ENCODE measurements around the gene CTDP1. TPM values are rescaled to one million over a fixed set of nuclear protein-coding genes. Genes with fewer than 3 reads are reported as not detected.

The CTDP1 gene
- total and polyA plus RNA-seq, 3 experiments from 2014 or later: 31.0 to 38.0 (median 35.3) TPM

DNA sequence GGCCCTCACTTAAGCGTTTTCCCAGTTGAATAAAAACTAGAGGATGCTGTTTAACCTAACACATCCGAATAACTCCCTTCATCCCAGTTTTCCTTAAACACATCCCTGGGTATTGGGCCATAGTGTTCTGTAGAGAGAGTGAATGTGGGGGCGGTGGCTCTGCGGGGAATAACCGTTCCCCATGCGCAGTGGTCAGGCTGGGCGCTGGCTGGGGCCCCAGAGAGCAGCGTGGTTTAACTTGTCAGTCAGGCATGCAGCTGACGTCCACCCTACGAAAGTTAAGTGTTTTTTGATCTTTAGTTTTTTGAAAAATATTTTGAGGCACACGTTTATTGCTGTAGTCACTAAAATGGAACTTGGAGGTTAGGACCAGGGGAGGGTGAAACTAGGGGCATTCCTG lies 33.7 kb downstream of the CTDP1 start:
- Histone ChIP-seq H3K27me3 (ENCODE audit: insufficient read depth, low read length, poor library complexity, severe bottlenecking) (no peaks in the 10 kb centered on the region), H3K4me3 (ENCODE audit: low read length) (no peak overlapping the region), H3K9me3 (ENCODE audit: low read length) (no peaks in the 10 kb centered on the region), H3K4me1 (ENCODE audit: insufficient read depth, low read length) (no peaks in the 10 kb centered on the region), H3K36me3 (ENCODE audit: insufficient read depth, low read length) (peaks cover 11% of the 10 kb centered on the region), H3K27ac (ENCODE audit: low read depth, low read length) (no peak overlapping the region)
- Mint-ChIP-seq H3K4me1 (peaks cover 0 to 6% (median 6%) of the 10 kb centered on the region in 3 donors), H3K36me3 (peaks cover 4 to 88% (median 10%) of the 10 kb centered on the region in 3 donors), H3K9me3 (no peaks in the 10 kb centered on the region), H3K4me3 (no peak overlapping the region), H3K27me3 (peaks cover 0 to 2% of the 10 kb centered on the region in 2 donors), H3K27ac (peak overlapping the region in 1 of 8 donors; percentile 84)
- DNase-seq: peak in 1 of 5 donors; percentile 19
- ChIA-PET POLR2A (no interaction called here), CTCF (no interaction called here)

DNA sequence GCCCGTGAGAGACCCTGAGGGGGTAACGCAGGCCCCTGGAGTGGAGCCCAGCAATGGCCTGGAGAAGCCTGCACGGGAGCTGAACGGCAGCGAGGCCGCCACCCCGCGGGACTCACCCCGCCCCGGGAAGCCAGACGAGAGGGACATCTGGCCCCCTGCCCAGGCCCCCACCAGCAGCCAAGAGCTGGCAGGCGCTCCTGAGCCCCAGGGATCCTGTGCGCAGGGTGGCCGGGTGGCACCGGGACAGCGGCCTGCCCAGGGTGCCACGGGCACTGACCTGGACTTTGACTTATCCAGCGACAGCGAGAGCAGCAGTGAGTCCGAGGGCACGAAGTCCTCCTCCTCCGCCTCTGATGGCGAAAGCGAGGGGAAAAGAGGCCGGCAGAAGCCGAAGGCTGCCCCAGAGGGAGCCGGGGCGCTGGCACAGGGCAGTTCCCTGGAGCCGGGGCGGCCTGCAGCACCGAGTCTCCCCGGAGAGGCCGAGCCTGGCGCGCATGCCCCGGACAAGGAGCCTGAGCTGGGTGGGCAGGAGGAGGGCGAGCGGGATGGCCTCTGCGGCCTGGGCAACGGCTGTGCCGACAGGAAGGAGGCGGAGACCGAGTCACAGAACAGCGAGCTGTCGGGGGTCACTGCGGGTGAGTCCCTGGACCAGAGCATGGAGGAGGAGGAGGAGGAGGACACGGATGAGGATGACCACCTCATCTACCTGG lies 35.1 kb downstream of the CTDP1 start:
- Mint-ChIP-seq H3K4me3 (no peak overlapping the region), H3K9me3 (no peaks in the 10 kb centered on the region), H3K36me3 (peaks cover 11 to 91% (median 16%) of the 10 kb centered on the region in 3 donors), H3K4me1 (no peaks in the 10 kb centered on the region), H3K27me3 (peaks cover 0 to 2% of the 10 kb centered on the region in 2 donors), H3K27ac (no peak overlapping the region)
- ChIA-PET CTCF (no interaction called here), POLR2A (no interaction called here)
- Histone ChIP-seq H3K27me3 (ENCODE audit: insufficient read depth, low read length, poor library complexity, severe bottlenecking) (no peaks in the 10 kb centered on the region), H3K36me3 (ENCODE audit: insufficient read depth, low read length) (peaks cover 11% of the 10 kb centered on the region), H3K27ac (ENCODE audit: low read depth, low read length) (no peak overlapping the region), H3K4me3 (ENCODE audit: low read length) (no peak overlapping the region), H3K9me3 (ENCODE audit: low read length) (no peaks in the 10 kb centered on the region), H3K4me1 (ENCODE audit: insufficient read depth, low read length) (no peaks in the 10 kb centered on the region)
- DNase-seq: peak in 1 of 5 donors; percentile 44

DNA sequence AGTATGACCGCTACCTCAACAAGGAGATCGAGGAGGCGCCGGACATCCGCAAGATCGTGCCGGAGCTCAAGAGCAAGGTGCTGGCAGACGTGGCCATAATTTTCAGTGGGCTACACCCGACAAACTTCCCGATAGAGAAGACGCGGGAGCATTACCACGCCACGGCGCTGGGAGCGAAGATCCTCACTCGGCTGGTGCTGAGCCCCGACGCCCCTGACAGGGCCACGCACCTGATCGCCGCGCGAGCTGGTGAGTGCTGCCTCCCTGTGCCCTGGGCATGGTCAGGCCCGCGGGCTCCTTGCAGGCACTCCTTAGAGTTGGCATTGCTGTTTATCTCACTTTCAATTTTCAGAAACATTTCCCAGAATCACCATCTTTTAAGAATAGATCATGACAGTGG lies 35.7 kb downstream of the CTDP1 start:
- H3K9me3 Mint-ChIP-seq: no peaks in the 10 kb centered on the region
- no peak overlapping the region for H3K27ac ChIP-seq (ENCODE audit: low read depth, low read length)
- H3K36me3 ChIP-seq (ENCODE audit: insufficient read depth, low read length): peaks cover 12% of the 10 kb centered on the region
- H3K4me1 ChIP-seq (ENCODE audit: insufficient read depth, low read length): no peaks in the 10 kb centered on the region
- no peak overlapping the region for H3K27ac Mint-ChIP-seq
- DNase-seq: peak in 1 of 5 donors; percentile 15
- ChIA-PET CTCF (no interaction called here), POLR2A (no interaction called here)
- no peaks in the 10 kb centered on the region for H3K9me3 ChIP-seq (ENCODE audit: low read length)
- H3K27me3 ChIP-seq (ENCODE audit: insufficient read depth, low read length, poor library complexity, severe bottlenecking): no peaks in the 10 kb centered on the region
- H3K4me3 Mint-ChIP-seq: peak overlapping the region in 1 of 7 donors; percentile 37
- H3K4me1 Mint-ChIP-seq: no peaks in the 10 kb centered on the region
- H3K36me3 Mint-ChIP-seq: peaks cover 15 to 91% (median 21%) of the 10 kb centered on the region in 3 donors
- H3K27me3 Mint-ChIP-seq: peaks cover 0 to 2% of the 10 kb centered on the region in 2 donors
- no peak overlapping the region for H3K4me3 ChIP-seq (ENCODE audit: low read length)

DNA sequence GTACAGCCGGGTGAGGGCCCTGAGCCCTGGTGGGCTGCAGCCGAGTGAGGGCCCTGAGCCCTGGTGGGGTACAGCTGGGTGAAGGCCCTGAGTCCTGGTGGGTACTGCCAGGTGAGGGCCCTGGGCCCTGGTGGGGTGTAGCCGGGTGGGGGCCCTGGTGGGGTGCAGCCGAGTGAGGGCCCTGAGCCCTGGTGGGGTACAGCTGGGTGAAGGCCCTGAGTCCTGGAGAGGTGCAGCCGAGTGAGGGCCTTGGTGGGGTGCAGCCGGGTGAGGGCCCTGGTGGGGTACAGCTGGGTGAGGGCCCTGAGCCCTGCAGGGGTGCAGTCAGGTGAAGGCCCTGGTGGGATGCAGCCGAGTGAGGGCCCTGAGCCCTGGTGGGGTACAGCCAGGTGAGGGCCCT lies 37.5 kb downstream of the CTDP1 start:
- no peaks in the 10 kb centered on the region for H3K9me3 ChIP-seq (ENCODE audit: low read length)
- CTCF ChIA-PET: no interaction called here
- H3K4me1 ChIP-seq (ENCODE audit: insufficient read depth, low read length): no peaks in the 10 kb centered on the region
- peak in 1 of 5 donors; percentile 26 for DNase-seq
- no peak overlapping the region for H3K27ac Mint-ChIP-seq
- no peak overlapping the region for H3K4me3 ChIP-seq (ENCODE audit: low read length)
- H3K36me3 Mint-ChIP-seq: peaks cover 19 to 88% (median 26%) of the 10 kb centered on the region in 3 donors
- H3K27me3 Mint-ChIP-seq: peaks cover 0 to 2% of the 10 kb centered on the region in 2 donors
- H3K9me3 Mint-ChIP-seq: no peaks in the 10 kb centered on the region
- POLR2A ChIA-PET: no interaction called here
- no peak overlapping the region for H3K4me3 Mint-ChIP-seq
- H3K36me3 ChIP-seq (ENCODE audit: insufficient read depth, low read length): peaks cover 18% of the 10 kb centered on the region
- no peaks in the 10 kb centered on the region for H3K27me3 ChIP-seq (ENCODE audit: insufficient read depth, low read length, poor library complexity, severe bottlenecking)
- no peak overlapping the region for H3K27ac ChIP-seq (ENCODE audit: low read depth, low read length)
- H3K4me1 Mint-ChIP-seq: peaks cover 0 to 4% (median 2%) of the 10 kb centered on the region in 3 donors

DNA sequence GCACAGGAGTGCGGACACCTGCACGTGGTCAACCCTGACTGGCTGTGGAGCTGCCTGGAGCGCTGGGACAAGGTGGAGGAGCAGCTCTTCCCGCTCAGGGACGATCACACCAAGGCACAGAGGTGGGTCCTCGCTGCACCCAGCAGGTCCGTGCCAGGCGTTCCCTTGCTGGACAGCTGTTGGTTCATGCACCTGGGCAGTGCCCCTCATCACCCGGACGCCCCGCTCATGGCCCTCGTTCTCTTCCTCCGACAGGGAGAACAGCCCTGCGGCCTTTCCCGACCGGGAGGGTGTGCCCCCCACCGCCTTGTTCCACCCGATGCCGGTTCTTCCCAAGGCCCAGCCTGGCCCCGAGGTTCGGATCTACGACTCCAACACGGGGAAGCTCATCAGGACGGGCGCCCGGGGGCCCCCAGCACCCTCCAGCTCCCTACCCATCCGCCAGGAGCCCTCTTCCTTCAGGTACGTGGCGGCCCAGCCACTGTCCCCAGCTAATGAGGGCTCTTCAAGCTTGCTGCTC lies 38.0 kb downstream of the CTDP1 start:
- H3K4me1 ChIP-seq (ENCODE audit: insufficient read depth, low read length): no peaks in the 10 kb centered on the region

DNA sequence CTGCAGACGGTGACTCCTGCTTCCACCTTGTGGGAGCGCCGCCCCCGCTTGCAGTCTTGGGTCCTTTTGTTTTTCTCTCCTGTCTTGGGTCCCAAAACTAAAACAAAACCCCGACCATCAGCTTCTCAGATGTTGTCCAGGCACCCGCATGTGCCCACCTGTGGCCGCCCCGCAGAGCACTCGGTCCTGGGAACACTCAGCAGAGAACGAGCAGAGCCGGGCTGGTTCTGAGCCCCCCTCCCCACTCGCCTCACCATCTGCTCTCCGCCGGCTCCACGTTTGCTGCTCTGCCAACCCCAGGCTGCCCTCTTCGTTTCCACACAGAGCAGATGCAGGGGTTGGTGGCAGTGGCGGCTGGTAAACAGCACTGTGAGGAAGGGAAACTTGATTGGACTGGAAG lies 38.5 kb downstream of the CTDP1 start:
- peaks cover 19 to 86% (median 26%) of the 10 kb centered on the region in 3 donors for H3K36me3 Mint-ChIP-seq
- H3K27ac ChIP-seq (ENCODE audit: low read depth, low read length): no peak overlapping the region
- H3K4me3 ChIP-seq (ENCODE audit: low read length): no peak overlapping the region
- no peaks in the 10 kb centered on the region for H3K27me3 ChIP-seq (ENCODE audit: insufficient read depth, low read length, poor library complexity, severe bottlenecking)
- H3K27ac Mint-ChIP-seq: no peak overlapping the region
- no peaks in the 10 kb centered on the region for H3K4me1 ChIP-seq (ENCODE audit: insufficient read depth, low read length)
- H3K9me3 ChIP-seq (ENCODE audit: low read length): no peaks in the 10 kb centered on the region
- POLR2A ChIA-PET: no interaction called here
- peaks cover 0 to 2% of the 10 kb centered on the region in 2 donors for H3K27me3 Mint-ChIP-seq
- CTCF ChIA-PET: no interaction called here
- DNase-seq: no peak
- no peak overlapping the region for H3K4me3 Mint-ChIP-seq
- no peaks in the 10 kb centered on the region for H3K9me3 Mint-ChIP-seq
- H3K4me1 Mint-ChIP-seq: peaks cover 0 to 4% (median 2%) of the 10 kb centered on the region in 3 donors
- peaks cover 18% of the 10 kb centered on the region for H3K36me3 ChIP-seq (ENCODE audit: insufficient read depth, low read length)

More for the DNA sequence above, 38.0 kb downstream of the CTDP1 start:
- Mint-ChIP-seq H3K36me3 (peaks cover 19 to 87% (median 26%) of the 10 kb centered on the region in 3 donors), H3K27ac (no peak overlapping the region), H3K27me3 (peaks cover 0 to 2% of the 10 kb centered on the region in 2 donors), H3K9me3 (no peaks in the 10 kb centered on the region), H3K4me1 (peaks cover 0 to 4% (median 2%) of the 10 kb centered on the region in 3 donors), H3K4me3 (no peak overlapping the region)
- no peaks in the 10 kb centered on the region for H3K9me3 ChIP-seq (ENCODE audit: low read length)
- no peak overlapping the region for H3K27ac ChIP-seq (ENCODE audit: low read depth, low read length)
- no peak overlapping the region for H3K4me3 ChIP-seq (ENCODE audit: low read length)
- peak in 1 of 5 donors; percentile 41 for DNase-seq
- CTCF ChIA-PET: no interaction called here
- POLR2A ChIA-PET: no interaction called here
- H3K27me3 ChIP-seq (ENCODE audit: insufficient read depth, low read length, poor library complexity, severe bottlenecking): no peaks in the 10 kb centered on the region
- peaks cover 18% of the 10 kb centered on the region for H3K36me3 ChIP-seq (ENCODE audit: insufficient read depth, low read length)

DNA sequence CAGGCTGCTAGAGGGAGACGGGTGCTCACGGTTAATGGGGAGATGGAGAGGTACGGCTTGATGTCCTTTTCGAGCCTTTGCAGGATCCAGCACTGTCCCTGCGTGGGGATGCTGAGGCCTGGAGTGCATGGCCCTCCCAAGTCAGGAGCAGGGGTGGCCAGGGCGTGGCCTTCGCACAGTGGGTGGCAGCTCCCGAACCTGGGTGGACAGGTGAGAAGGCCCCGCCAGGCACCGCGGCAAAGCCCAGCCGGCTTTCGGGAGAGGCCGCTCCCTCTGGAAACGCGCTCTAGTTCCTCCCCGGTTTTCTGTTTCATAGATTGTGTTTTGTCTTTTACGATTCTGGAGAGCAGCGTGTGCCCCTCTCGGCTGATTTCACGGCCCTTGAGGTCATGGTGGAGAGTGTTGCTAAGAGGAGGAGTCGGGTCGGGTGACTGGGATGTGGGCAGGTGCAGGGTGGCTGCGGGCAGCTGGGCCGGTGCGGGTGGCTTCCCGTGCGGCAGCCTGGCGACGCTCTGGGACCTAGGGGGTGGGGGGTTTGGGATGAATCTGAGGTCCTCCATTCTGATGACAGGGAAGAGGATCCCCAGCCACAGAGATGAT lies 39.4 kb downstream of the CTDP1 start:
- no peak overlapping the region for H3K27ac Mint-ChIP-seq
- peaks cover 18% of the 10 kb centered on the region for H3K36me3 ChIP-seq (ENCODE audit: insufficient read depth, low read length)
- H3K27ac ChIP-seq (ENCODE audit: low read depth, low read length): no peak overlapping the region
- DNase-seq: no peak
- H3K4me1 ChIP-seq (ENCODE audit: insufficient read depth, low read length): no peaks in the 10 kb centered on the region
- peaks cover 19 to 88% (median 26%) of the 10 kb centered on the region in 3 donors for H3K36me3 Mint-ChIP-seq
- CTCF ChIA-PET: no interaction called here
- H3K9me3 Mint-ChIP-seq: no peaks in the 10 kb centered on the region
- H3K4me3 ChIP-seq (ENCODE audit: low read length): no peak overlapping the region
- no peaks in the 10 kb centered on the region for H3K9me3 ChIP-seq (ENCODE audit: low read length)
- H3K27me3 ChIP-seq (ENCODE audit: insufficient read depth, low read length, poor library complexity, severe bottlenecking): no peaks in the 10 kb centered on the region
- POLR2A ChIA-PET: no interaction called here
- peaks cover 0 to 10% (median 4%) of the 10 kb centered on the region in 3 donors for H3K4me1 Mint-ChIP-seq
- peak overlapping the region in 1 of 7 donors; percentile 74 for H3K4me3 Mint-ChIP-seq
- peaks cover 0 to 2% of the 10 kb centered on the region in 2 donors for H3K27me3 Mint-ChIP-seq
